Activated gamma-delta T cell treated with Interleukin-2 at 50 U/mL for 16 hours (primary cell): ENCODE data around the gene AP1S1.
"Not testable (repeated sequence)": the region's sequence is repeated elsewhere in the genome, so short reads cannot be mapped to it uniquely, and the experiment has no call there.

Experiments
- DNase-seq: peaks from one replicate; pipeline ENCODE4 v3.0.0-alpha.2; 2020

AP1S1 gene

DNA sequence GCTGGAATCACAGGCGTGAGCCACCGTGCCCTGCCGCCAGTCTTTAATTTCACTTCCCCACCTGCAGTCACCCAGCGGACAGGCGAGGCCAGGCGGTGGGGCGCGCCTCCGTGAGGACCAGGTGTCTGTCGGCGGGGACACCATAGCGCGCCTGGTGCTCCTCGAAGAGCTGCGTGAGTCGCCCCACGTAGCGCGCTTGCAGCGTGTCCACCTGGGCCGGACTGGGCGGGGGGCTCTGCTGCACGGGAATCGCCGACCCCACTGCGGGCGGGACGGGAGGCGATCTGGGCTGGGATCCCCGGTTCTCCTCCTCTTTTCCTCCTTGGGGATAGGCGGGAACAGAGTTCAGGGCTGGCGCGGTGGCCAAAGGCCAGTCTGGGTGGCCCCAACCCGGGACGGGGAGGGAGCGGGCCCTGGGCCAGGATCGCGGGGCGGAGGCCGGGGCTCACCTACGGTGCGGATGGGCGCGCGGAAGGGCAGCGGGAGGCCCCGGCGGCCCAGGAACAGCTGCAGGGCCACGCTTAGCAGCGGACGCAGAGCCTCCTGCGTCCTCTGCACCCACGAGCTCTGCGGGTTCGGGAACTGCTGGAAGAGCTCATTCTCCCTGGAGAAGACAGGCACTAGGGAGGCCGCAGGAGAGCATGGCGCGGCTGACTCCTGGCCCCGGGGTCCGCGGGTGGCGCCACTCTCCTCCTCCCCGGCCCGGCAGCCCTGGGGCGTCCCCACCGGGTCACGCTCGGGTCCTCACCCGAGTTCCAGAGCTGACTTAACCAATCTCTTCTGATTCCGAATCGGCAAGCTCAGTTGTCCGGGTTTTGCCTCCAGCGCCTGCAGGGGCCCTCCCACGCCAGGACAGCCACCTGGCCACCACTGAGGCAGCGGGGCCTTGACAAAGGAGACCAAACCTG is 47.7 kb downstream of the AP1S1 start:
- DNase-seq: no peak

GRCh38 chr7:101202603-101202918 is 48.3 kb downstream of the AP1S1 start:
- no peak for DNase-seq

- not testable (repeated sequence) for DNase-seq
Observed at GRCh38 chr7:101203740-101204738, 49.8 kb downstream of the AP1S1 start.

DNA sequence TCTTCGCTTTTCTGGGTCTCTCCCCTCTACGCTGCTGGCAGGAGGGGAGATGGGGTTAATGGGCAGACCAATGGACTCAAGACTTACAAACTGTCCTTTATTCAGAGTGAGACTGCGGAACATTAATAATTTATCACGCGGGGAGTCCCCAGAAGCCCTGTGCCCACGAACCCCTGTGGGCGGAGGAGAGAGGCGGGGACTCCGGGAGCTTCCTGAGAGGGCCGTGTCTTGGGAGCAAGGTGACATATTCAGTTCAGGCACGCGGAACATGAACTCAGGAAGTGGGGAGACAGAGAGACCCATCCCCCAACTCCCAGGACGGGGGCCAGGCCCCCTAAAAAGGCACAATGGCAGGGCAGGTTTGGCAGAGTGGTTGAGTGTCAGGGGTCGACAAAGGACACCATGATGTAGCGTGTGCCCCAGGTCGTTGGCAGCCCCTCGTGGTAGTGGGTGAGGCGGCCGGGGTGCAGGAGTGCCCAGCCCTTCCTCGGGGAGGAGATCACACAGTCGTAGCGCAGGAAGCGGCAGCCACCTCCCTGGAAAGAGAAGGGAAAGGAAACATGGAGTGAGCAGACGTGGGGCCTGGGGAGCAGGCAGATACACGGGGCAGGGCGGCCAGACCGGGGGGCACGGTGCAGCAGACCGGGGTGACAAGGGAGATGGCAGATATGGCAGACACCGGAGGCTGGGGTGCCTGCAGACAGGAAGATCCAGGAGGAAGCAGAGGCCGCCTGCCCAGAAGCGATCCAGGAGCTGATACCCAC is 51.8 kb downstream of the AP1S1 start:
- DNase-seq: no peak

DNA sequence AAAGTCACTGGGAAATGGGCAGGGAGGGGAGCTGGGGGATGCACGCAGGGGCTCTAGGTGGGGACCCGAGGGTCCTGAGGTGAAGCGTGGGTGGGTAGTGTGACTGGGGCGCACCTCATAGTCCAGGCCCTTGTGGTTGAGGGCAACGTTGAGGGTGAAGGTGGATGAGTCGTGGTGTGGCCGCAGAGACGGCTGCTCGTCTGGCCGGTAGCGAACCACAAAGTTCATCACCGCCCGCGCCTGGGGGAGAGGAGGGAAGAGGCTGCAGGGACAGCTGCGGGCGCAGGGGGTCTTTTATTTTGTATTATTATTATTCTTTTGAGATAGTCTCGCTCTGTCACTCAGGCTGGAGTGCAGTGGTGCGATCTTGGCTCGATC is 52.4 kb downstream of the AP1S1 start:
- DNase-seq: no peak

GRCh38 chr7:101207459-101207858 is 53.2 kb downstream of the AP1S1 start:
- no peak for DNase-seq

GRCh38 chr7:101208794-101209193 is 54.5 kb downstream of the AP1S1 start:
- DNase-seq: no peak

DNA sequence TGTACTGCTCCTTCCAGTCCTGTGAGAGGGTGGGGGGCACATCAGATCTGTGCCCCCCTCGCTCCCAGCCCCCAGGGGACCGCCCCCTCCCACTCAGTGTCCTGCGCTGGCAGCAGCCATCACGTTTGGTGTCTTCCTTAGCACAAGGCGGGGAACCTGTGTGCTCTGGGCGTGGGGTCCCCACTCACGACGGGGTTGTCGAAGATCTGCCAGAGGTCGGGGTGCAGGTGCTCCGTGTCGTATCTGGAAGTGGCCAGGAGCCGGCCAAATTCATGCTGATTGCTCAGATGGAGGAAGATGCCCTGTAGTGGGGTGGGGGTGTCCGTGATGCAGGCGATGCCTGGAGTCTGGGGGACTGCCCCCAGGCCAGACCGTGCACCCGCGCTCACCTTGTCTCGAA is 55.9 kb downstream of the AP1S1 start:
- DNase-seq: no peak
